Measurements from ENCODE around the gene SCARB2.

Gene SCARB2

DNA sequence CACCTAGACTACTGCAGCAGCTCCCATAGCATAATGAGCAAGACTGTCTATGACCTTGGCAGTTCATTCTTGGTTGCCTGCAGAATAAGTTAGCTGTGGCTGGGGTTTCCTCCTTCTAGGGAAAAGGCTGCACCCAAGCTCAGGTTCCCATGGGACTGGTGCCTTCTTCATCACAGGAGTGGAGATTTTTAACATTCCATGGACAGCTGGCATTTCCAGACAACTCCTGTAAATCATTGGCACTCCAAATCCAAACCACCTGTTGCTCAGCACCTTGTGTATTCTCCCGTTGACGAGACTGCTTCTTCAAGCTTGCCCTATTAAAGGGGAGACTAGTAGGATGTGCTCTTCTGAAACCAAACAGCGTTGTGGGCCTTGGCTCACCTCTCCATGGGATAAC, 57.6 kb downstream of the SCARB2 start:
- TF ChIP-seq, protein P1, sequence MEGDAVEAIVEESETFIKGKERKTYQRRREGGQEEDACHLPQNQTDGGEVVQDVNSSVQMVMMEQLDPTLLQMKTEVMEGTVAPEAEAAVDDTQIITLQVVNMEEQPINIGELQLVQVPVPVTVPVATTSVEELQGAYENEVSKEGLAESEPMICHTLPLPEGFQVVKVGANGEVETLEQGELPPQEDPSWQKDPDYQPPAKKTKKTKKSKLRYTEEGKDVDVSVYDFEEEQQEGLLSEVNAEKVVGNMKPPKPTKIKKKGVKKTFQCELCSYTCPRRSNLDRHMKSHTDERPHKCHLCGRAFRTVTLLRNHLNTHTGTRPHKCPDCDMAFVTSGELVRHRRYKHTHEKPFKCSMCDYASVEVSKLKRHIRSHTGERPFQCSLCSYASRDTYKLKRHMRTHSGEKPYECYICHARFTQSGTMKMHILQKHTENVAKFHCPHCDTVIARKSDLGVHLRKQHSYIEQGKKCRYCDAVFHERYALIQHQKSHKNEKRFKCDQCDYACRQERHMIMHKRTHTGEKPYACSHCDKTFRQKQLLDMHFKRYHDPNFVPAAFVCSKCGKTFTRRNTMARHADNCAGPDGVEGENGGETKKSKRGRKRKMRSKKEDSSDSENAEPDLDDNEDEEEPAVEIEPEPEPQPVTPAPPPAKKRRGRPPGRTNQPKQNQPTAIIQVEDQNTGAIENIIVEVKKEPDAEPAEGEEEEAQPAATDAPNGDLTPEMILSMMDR (IDR thresholded peaks at IDR 0.05; ENCODE audit: low read depth, low read length), result no peak
- H3K4me3 ChIP-seq (ENCODE audit: low read depth, low read length), result no peak overlapping the region

DNA sequence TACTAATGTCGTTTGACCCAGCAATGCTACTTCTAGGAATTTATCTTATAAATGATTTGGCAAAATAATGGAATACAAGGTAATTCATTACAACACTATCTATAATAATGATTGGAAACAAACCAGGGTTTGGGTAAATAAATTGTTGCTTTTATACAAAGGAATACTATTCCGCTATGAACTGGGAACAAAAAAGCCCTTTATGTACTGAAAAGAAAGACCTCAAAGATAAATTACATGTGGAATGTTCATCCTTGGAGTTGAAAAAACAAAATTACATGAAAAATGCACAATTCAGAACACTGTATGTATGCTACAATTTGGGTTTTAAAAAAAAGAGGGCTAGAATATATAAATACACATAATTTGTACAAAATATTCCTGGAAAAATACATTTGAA, 60.3 kb downstream of the SCARB2 start:
- TF ChIP-seq, protein P1 (IDR thresholded peaks at IDR 0.05; ENCODE audit: low read depth, low read length), result no peak
- H3K4me3 ChIP-seq (ENCODE audit: low read depth, low read length), result no peak overlapping the region

DNA sequence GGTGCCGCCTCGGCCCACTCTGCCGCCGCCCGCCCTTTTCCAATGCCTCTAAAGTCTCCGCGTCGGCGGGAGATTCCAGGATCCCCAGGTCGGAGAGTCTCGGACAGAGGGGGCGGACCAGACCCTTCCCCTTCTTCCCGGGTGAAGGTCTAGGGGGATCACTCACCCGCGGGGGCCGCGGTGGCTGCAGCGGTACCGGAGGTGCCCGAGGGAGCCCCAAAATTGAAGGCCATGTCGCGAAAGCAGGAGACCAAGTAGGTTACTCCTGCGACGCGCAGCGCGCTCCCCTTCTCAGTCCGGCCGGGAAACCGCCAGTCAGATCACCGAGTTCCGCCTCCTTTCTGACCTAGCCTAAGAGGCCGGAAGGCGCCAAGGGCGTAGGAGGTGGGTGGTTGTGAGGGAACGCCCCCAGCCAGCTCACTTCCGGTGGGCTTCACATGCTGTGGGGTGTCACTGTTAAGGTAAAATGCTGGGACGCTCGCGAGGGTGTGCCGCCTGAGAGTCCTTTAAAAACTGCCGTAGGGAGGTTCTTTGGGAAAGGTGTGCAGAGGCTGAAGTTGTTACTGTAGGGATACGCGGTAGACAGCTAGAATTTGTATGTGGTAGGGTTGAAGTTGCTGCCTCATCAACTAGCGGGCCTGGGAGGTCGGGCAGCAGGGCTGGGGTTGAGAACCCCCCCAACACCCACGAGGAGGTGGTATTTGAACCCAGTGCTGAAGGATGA, 65.3 kb downstream of the SCARB2 start, which contains the start of gene NUP54:
Gene NUP54, minus strand, starts transcription at position 256 of the 724 bp plus-strand sequence. Its CDS starts 23 bp downstream, at position 233.
- H3K4me3 ChIP-seq (ENCODE audit: low read depth, low read length), result peak within 1 kb of the TSS; percentile 96
- TF ChIP-seq, protein P1 (IDR thresholded peaks at IDR 0.05; ENCODE audit: low read depth, low read length), result no peak

DNA sequence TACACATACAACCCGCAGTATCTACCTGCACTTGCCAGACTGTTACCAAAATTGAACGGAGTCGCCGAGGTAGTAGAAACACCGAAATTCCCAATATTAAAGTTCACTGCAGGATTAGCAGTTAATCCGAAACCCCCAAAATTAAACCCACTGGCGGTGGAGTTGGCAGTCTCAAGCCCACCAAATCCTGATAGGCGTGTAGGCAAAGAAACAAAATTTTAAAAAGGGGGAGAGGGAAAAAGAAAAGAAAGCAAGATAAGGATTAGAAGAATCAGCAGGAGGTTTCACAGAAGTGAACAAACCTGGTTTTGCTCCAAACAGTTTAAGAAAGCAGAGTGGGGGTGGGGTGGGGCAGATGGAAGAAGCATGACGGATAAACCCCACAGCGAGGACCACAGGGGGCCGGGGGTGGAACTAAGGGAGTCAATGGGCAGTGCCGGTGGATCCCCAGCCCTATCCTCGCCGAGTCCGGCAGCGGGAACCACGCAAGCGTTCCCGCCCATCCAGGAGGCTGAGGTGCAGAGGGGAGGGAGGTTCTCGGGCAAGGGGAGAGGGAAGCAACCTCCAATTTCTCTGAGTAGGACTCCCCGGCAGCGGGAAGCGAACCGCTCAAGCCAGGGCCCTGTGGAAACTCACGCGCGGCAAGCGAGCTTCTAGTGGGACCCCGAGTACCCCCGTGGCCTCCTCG, 66.0 kb downstream of the SCARB2 start:
- TF ChIP-seq, protein P1 (IDR thresholded peaks at IDR 0.05; ENCODE audit: low read depth, low read length), result no peak
- peak overlapping the region; percentile 96 for H3K4me3 ChIP-seq (ENCODE audit: low read depth, low read length)

DNA sequence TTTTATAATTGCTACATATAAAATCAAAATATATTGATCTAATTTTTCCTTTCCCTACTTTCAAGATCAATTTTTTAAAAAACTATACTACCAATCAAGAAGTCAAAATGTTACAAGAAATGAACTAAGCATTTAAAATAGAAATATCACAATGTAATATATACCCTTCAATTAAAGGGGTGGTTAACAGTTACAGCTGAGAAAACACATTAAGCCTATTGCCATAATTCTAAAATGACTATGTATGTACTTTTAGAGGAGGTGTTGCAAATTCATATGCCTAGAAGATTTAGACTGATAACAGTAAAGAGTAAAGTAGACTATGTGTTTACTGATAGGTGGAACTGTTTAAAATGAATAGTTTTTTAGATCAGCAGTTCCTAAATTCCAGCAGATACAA, 69.1 kb downstream of the SCARB2 start:
- TF ChIP-seq, protein P1 (IDR thresholded peaks at IDR 0.05; ENCODE audit: low read depth, low read length), result no peak
- H3K4me3 ChIP-seq (ENCODE audit: low read depth, low read length), result no peak overlapping the region

DNA sequence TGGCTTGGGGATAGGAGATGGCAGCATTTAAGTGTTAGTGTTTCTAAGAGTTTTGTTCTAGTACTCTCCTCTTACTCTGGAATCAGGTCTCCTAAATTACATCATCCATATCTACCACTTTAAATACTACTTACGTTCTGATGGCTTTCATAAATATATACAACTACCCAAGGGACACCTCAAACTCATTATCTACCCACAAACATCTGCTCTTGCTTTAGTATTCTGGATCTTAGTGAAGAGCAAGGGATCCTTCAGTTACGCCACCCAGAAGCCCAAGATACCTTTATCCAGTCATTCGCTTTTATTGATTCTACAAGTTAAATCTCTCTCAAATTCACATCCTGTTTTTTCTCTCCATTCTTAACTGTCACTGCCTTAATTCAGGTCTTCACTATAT, 72.4 kb downstream of the SCARB2 start:
- TF ChIP-seq, protein P1 (IDR thresholded peaks at IDR 0.05; ENCODE audit: low read depth, low read length), result no peak
- no peak overlapping the region for H3K4me3 ChIP-seq (ENCODE audit: low read depth, low read length)

DNA sequence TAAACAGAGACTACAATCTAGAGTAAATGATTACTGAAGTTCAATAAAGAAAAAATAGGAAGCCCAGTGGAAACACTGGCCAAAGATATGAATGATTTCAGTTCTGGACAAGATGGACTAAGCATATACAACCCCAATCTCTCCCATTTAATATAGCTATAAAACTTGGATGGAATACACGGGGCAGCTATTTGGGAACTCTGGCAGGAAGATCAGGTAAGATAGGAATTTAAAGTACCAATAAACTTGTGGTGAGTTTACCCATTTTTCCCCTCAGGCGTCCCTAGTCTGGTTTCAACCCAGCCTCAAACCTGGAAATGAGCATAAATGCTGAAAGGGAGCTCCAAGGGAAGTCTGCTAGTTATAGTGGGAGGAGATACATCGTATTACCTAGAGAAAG, 85.9 kb downstream of the SCARB2 start:
- no peak overlapping the region for H3K4me3 ChIP-seq (ENCODE audit: low read depth, low read length)
- TF ChIP-seq, protein P1 (IDR thresholded peaks at IDR 0.05; ENCODE audit: low read depth, low read length), result no peak

Data from WI38 (cell line).